WTC11 (cell line): ENCODE measurements around the gene GHR.

Experiments used
- ELF4 ChIP-seq: sonication (generic); formaldehyde crosslinking; IDR thresholded peaks from 2 replicates; pipeline ENCODE4 v1.8.1; 2022; ENCODE audit warnings: low read depth, mild to moderate bottlenecking, moderate library complexity, missing genetic modification reagents
- TF ChIP-seq, protein P1 (sequence below): sonication (generic); formaldehyde crosslinking; IDR thresholded peaks from 2 replicates; pipeline ENCODE4 v1.8.1; 2023; ENCODE audit warnings: mild to moderate bottlenecking, missing genetic modification reagents, borderline replicate concordance

DNA sequence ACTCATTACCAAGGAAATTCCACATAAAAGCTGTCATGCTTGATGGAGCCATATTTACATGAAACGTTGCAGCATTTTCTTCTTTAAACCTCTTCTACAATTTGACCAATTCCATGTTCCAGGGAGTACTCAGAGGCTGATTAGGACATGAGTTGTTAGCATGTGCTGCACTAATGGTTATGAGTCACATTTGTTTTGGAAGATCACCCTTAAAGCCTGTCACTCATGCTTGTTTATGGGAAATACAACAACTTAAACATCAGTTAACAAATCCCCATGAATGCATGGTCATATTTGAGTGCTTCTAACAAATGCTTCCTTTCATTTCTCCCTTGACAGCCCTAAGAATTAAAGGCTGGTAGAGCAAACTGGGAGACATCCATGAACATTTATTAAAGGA is 156.1 kb downstream of the GHR start:
- TF ChIP-seq, protein P1, sequence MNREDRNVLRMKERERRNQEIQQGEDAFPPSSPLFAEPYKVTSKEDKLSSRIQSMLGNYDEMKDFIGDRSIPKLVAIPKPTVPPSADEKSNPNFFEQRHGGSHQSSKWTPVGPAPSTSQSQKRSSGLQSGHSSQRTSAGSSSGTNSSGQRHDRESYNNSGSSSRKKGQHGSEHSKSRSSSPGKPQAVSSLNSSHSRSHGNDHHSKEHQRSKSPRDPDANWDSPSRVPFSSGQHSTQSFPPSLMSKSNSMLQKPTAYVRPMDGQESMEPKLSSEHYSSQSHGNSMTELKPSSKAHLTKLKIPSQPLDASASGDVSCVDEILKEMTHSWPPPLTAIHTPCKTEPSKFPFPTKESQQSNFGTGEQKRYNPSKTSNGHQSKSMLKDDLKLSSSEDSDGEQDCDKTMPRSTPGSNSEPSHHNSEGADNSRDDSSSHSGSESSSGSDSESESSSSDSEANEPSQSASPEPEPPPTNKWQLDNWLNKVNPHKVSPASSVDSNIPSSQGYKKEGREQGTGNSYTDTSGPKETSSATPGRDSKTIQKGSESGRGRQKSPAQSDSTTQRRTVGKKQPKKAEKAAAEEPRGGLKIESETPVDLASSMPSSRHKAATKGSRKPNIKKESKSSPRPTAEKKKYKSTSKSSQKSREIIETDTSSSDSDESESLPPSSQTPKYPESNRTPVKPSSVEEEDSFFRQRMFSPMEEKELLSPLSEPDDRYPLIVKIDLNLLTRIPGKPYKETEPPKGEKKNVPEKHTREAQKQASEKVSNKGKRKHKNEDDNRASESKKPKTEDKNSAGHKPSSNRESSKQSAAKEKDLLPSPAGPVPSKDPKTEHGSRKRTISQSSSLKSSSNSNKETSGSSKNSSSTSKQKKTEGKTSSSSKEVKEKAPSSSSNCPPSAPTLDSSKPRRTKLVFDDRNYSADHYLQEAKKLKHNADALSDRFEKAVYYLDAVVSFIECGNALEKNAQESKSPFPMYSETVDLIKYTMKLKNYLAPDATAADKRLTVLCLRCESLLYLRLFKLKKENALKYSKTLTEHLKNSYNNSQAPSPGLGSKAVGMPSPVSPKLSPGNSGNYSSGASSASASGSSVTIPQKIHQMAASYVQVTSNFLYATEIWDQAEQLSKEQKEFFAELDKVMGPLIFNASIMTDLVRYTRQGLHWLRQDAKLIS (CRISPR knock-in tag): no peak
- TF ChIP-seq ELF4 (CRISPR knock-in tag): no peak
